Measurements from ENCODE around the gene HM13. TPM values are rescaled to one million over a fixed set of nuclear protein-coding genes. Genes with fewer than 3 reads are reported as not detected.
"Not testable (repeated sequence)": the region's sequence is repeated elsewhere in the genome, so short reads cannot be mapped to it uniquely, and the experiment has no call there.

The HM13 gene
- total and polyA plus RNA-seq, 10 donors = 62.1 to 122 (median 103) TPM

DNA sequence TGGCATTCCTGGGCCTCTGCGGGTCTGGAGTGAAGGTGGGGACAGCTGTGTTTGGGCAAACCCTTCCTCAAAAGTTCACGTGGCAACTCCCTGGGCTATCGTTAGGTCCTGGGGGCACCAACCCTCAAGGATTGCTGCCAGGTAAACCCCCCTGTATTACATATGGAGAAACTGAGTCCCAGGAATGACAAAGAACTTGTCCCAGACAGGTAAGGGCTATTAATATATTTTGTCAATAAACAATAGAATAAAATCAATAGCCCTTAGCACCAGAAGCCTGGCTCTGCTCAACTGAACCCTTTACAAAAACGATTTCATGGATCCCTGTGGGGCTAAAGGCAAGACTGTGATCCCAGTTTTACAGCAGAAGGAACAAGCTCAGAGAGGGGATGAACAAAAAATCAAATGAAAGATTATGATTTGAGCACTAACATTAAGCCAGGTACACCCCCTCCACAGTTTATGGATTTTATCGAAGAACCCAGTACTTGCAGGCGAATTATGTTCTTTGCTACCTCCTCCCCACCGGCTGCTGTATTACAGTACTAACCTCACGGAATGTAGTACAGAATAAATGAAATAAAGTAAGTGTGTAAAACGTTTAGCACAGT is 93.5 kb downstream of the HM13 start:
- Histone ChIP-seq H3K27me3 (replicated peaks in 1 of 7) (peaks cover 0 to 66% (median 18%) of the 10 kb centered on the region in 7 donors), H3K4me3 (peak overlapping the region in 7 of 8 donors; percentile 65 to 94 (median 86))
- WGBS, 5 donors = 49 to 66% (median 55%) methylated on average over 8 to 9 of the region's 9 CpGs

DNA sequence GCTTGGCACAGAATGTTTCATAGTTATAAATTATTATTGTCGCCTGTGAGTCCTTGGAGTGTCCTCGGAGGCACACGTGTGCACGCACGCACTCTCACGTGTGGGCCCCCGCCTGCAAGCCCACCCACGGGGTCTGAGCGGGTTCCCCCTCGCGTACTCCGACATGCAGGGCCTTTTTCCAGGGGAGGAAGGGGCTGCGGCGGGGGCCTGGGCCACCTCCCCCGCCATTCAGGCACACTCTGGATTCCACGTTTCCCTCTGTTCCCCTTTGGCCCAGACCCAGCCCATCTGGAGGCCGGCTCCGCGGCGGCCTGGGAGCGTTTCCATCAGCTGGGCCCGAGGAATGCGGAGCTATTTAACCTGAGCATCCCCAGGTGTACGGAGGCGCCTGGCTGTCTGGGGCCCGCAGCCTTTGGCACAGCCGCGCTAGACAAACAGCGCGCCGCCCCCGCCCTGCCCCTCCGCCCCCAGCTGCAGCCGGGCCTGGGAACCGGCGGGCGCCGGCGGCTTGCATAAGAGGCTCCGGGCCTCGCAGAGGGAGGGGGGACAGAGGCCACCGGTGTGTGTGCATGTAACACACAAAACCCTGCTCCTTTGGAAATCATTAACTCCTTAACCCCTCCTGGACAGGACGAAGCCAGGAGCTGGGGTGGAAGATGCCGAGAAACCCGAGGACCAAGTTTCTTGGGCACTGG is 94.2 kb downstream of the HM13 start:
- Histone ChIP-seq H3K27ac (peak overlapping the region; percentile 35 to 91 (median 86)), H3K27me3 (replicated peaks in 1 of 7) (peaks cover 0 to 60% (median 18%) of the 10 kb centered on the region in 7 donors), H3K4me3 (peak overlapping the region in 7 of 8 donors; percentile 24 to 94 (median 73)), H3K9me3 (no peaks in the 10 kb centered on the region), H3K36me3 (no peaks in the 10 kb centered on the region), H3K4me1 (peaks cover 24 to 99% (median 83%) of the 10 kb centered on the region in 6 donors)
- WGBS, 5 donors = 14 to 30% (median 21%) methylated on average over 29 to 45 of the region's 45 CpGs
- peak; percentile 85 for DNase-seq
- peak; percentile 11 to 74 (median 69) for TF ChIP-seq POLR2AphosphoS5 (IDR thresholded peaks at IDR 0.05)
- TF ChIP-seq POLR2A (IDR thresholded peaks at IDR 0.05) = no peak
- intact Hi-C loops (cut with DNase I; ENCODE audit: low total_unique reads) = no loop called here

More for the DNA sequence above, 93.5 kb downstream of the HM13 start:
- H3K9me3 ChIP-seq = no peaks in the 10 kb centered on the region
- H3K27ac ChIP-seq = peak overlapping the region; percentile 35 to 91 (median 86)
- peaks cover 22 to 99% (median 86%) of the 10 kb centered on the region in 6 donors for H3K4me1 ChIP-seq
- no peak for TF ChIP-seq POLR2AphosphoS5 (IDR thresholded peaks at IDR 0.05)
- no peak for TF ChIP-seq POLR2A (IDR thresholded peaks at IDR 0.05)
- TF ChIP-seq, protein P1, sequence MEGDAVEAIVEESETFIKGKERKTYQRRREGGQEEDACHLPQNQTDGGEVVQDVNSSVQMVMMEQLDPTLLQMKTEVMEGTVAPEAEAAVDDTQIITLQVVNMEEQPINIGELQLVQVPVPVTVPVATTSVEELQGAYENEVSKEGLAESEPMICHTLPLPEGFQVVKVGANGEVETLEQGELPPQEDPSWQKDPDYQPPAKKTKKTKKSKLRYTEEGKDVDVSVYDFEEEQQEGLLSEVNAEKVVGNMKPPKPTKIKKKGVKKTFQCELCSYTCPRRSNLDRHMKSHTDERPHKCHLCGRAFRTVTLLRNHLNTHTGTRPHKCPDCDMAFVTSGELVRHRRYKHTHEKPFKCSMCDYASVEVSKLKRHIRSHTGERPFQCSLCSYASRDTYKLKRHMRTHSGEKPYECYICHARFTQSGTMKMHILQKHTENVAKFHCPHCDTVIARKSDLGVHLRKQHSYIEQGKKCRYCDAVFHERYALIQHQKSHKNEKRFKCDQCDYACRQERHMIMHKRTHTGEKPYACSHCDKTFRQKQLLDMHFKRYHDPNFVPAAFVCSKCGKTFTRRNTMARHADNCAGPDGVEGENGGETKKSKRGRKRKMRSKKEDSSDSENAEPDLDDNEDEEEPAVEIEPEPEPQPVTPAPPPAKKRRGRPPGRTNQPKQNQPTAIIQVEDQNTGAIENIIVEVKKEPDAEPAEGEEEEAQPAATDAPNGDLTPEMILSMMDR (IDR thresholded peaks at IDR 0.05 in 8 of 11, conservative IDR thresholded peaks at IDR 0.05 in 3 of 11) = no peak
- no peak for DNase-seq
- H3K36me3 ChIP-seq = no peaks in the 10 kb centered on the region
- intact Hi-C loops (cut with DNase I; ENCODE audit: low total_unique reads) = no loop called here

DNA sequence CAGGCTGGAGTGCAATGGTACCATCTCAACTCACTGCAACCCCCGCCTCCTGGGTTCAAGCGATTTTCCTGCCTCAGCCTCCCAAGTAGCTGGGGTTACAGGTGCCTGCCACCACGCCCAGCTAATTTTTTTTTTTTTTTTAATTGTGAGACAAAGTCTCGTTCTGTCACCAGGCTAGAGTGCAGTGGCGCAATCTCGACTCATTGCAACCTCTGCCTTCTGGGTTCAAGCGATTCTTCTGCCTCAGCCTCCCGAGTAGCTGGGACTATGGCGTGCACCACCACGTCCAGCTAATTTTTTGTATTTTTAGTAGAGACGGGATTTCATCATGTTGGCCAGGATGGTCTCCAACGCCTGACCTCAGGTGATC is 98.0 kb downstream of the HM13 start:
- H3K36me3 ChIP-seq, H3K9me3 ChIP-seq, H3K4me3 ChIP-seq, DNase-seq: not testable (repeated sequence)
- peaks cover 0 to 26% (median 6%) of the 10 kb centered on the region in 7 donors for H3K27me3 ChIP-seq (replicated peaks in 1 of 7)
- H3K27ac ChIP-seq = peak overlapping the region in 4 of 8 donors; percentile 0 to 91 (median 38)
- intact Hi-C loops (cut with DNase I; ENCODE audit: low total_unique reads) = loop anchor here (5.0 kb wide), 1 partner anchor 50 kb away; no protein-coding TSS in a partner anchor
- WGBS, 5 donors = 67 to 85% (median 81%) methylated on average over 12 of the region's 12 CpGs
- peaks cover 10 to 66% (median 54%) of the 10 kb centered on the region in 6 donors for H3K4me1 ChIP-seq

DNA sequence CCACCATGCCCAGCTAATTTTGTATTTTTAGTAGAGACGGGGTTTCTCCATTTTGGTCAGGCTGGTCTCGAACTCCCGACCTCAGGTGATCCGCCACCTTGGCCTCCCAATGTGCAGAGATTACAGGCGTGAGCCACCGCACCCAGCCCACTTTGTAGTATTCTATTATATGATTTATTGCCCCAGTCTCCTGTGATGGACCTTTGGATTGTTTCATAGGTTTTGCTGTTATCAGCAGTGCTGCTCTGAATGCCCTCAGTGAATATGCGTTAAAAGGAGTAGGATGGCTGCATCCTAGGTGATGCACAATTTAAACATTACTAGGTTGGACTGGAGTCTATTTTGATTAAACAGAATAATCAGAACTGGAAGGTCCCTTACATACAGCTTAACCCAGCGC is 101.2 kb downstream of the HM13 start:
- H3K4me3 ChIP-seq = no peak overlapping the region
- TF ChIP-seq, protein P1 (IDR thresholded peaks at IDR 0.05 in 8 of 11, conservative IDR thresholded peaks at IDR 0.05 in 3 of 11) = no peak
- TF ChIP-seq POLR2AphosphoS5 (IDR thresholded peaks at IDR 0.05) (no peak), POLR2A (IDR thresholded peaks at IDR 0.05) (no peak)
- H3K9me3 ChIP-seq = no peaks in the 10 kb centered on the region
- no peak overlapping the region for H3K27ac ChIP-seq
- peaks cover 0 to 4% (median 0%) of the 10 kb centered on the region in 7 donors for H3K27me3 ChIP-seq (replicated peaks in 1 of 7)
- intact Hi-C loops (cut with DNase I; ENCODE audit: low total_unique reads) = no loop called here
- peaks cover 7 to 43% (median 30%) of the 10 kb centered on the region in 6 donors for H3K4me1 ChIP-seq
- DNase-seq = no peak
- no peaks in the 10 kb centered on the region for H3K36me3 ChIP-seq
- 92 to 99% (median 96%) methylated on average over 8 of the region's 8 CpGs for WGBS, 5 donors
